HG02588 (cell line): ENCODE measurements around the gene CNDP2.
A peak's percentile ranks its signal among the peaks of the same experiment; 100 is the strongest.

ENCODE experiments used
- ATAC-seq: cut with Tn5 transposase; IDR thresholded peaks from one replicate; pipeline ENCODE4 v1.9.1; 2021; ENCODE audit warnings: mild to moderate bottlenecking, moderate library complexity; ENCODE audit not compliant: unreplicated experiment

The CNDP2 gene

DNA sequence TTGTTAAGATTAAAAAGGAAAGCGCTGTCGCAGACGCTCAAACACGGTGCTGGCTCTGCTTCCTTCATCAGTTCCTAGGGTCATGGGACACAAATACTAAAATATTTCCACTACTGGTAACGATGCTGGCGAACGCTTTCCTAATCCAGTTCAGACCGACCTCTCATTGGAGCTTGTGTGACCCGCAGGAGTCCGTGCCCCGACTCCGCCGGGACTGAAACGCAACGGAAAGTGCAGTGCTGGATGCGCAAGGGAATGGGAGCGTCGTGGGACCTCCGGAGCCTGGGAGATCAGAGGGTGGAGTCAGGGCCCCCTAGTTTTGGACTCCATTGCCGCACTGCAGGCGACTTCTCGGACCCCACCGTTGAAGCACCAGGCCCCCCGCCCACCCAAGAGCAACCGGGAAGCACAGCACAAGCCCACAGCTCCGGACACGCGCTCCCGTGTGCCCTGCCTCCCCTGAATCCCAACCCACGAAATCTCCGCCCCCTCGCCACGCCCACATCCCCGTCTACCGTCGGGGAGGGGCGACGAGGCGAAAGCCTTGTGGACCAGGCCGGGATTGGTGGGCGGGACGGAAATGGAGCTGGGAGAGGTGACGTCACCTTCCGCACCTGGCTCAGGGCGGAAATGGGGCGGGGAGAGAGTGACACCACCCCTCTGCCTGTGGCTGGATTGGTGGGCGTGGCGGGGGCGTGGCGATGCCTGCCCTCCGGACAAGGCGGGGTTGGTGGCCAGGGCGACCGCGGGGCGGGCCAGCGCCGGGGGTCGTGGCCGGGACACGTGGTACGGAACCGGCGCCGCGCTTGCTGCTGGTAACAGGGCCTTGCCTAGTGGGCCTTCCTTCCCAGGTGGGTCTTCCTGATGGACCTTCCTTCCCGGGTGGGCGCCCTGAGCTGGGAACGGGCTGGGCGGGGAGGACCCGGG lies at the start of gene CNDP2:
TSS of gene CNDP2 (plus strand) at position 783 of the 927 bp plus-strand sequence. CDS start 3,611 bp downstream, outside the sequence.
- ATAC-seq: peak; percentile 75

DNA sequence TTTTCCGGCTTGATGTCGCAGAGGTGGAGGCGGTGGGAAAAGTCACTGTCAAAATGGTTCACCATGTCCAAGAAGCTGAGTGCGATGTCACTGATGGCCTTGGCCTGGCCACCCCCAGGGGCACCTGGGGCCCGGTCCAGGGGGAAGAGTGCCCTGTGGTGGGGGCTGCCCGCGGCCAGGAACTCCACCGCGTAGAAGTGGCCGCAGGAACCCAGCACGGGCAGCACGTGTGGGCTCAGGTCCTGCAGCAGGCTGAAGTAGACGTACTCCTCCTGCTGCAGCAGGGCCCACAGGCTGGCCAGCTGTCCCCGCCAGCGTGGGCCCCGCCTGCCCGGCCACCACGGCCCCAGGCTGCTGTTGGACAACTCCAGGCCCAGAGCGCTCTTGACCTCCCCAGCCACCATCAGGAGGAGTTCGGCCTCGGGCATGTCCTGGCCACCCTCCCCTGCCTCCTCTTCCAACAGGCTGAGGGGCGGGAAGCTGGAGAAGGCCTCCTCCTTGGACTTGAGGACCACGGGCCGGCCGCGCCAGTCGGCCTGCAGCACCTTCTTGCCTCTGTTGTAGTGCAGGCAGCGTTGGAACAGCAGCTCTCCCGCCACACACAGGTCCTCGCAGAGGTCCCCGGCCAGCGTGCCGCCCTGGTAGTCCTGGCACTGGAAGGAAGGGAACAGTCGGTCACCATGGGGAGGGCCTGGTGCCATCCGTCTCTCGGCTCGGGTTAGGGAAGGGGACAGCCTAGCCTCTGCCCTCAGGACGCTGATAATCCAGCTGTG lies 49.3 kb upstream of the CNDP2 start:
- no peak for ATAC-seq

GRCh38 chr18:74447404-74448152 lies 48.6 kb upstream of the CNDP2 start:
- ATAC-seq: no peak

DNA sequence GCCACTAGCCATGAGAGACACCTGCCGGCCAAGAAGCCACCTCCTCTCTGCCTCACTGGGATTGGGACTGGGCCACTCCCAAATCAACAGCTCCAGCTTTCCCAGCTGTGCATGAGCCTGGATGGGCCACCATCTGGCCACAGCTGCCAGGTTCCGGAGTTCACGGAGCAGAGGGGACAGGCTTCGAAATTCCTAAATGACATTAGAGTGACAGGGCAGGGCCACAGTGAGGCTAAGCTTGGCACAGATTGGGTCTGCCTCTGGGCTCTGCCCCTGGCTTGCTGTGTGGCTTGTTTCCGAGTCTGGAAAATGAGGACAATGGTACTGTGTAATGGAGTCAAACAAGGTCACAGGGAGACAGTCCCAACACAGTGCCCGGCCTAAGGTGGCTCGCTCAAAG lies 45.5 kb upstream of the CNDP2 start:
- no peak for ATAC-seq

DNA sequence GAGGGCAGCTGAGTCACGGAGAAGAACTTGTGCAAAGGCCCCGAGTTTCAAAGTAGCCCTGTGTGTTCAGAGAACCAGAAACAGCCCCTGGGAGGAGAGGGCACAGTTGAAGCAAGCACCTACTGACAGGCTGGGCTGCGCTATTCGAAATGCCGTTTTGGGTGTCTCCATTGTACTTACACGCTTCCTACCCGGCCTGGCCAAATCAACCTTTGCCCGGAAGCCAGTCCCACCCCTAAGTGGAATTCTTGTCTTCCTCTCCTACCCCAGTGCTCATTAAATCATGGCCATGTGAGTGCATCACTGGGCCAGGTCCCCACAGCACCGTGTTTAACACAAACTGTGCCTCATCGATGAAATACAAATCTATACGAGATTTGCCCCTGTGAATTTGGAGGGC lies 45.0 kb upstream of the CNDP2 start:
- ATAC-seq: no peak

GRCh38 chr18:74453016-74453566 lies 43.1 kb upstream of the CNDP2 start:
- ATAC-seq: no peak

GRCh38 chr18:74453642-74454198 lies 42.4 kb upstream of the CNDP2 start:
- ATAC-seq: no peak

GRCh38 chr18:74454279-74454751 lies 41.8 kb upstream of the CNDP2 start:
- ATAC-seq: no peak

DNA sequence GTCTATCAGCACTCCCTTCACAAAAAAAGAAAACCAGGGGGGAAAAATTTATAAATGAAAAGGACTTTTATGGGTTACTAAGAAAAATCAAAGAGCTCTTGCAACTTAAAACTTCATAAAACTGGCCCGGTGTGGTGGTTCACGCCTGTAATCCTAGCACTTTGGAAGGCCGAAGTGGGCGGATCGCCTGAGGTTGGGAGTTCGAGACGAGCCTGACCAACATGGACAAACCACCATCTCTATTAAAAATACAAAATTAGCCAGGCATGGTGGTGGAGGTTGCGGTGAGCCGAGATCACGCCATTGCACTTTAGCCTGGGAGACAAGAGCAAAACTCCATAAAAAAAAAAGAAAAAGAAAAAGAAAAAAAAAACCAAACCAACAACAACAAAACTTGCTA lies 40.8 kb upstream of the CNDP2 start:
- no peak for ATAC-seq

DNA sequence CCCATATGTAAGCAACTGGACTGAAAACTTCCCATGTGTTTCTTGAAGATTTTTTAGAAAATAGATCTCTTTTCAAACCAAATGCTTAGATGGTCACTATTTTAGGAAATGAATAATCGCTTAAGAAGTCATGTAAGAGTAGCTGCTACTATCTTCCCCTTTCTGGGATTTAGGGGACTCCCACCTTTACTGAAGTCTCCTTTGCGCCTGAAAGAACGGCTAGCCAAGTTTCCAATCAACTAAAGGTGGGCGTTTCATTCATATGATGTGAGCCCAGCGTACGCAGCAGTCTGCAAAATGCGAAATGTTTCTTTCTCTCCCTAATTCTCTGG lies 40.2 kb upstream of the CNDP2 start:
- ATAC-seq: no peak

- ATAC-seq: no peak
These were observed 39.7 kb upstream of the CNDP2 start for GRCh38 chr18:74456349-74457042.

DNA sequence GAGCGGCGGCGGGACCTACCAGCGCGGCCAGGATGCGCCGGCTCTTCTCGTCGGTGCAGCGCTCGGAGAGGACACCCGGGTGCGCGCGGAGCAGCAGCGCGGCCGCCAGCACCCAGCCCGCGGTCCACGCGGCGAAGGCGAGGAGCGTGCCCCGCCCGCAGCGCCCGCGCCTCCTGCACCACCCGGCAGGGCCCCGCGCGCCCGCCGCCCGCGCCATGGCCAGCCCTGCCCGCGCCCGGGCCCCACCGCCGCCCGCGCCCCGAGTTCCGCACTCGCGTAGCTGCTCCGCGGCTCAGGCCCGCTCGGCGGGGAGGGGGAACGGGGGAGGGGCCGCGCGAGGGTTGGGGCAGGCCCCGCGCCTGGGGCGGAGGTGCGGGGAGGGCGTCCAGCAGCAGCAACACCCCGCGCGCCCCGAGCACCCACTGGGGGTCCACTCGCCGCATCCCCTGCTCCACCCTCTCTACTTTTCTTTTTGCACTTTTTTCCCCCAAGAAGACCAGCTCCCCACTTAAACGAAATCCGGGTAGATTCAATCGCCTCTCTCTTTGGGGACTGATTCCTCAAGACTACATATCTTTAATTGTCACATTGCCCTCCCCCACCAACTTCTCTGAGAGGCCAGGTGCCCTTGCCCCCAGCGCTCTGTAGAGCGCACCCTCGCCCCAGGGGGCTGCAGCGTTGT lies 39.0 kb upstream of the CNDP2 start, which contains the start of gene DIPK1C:
TSS of gene DIPK1C (minus strand) at position 266 of the 682 bp plus-strand sequence. CDS start at position 217, 49 bp downstream.
- ATAC-seq: no peak

GRCh38 chr18:74457725-74458421 lies 38.3 kb upstream of the CNDP2 start:
- no peak for ATAC-seq

GRCh38 chr18:74459889-74460288 lies 36.3 kb upstream of the CNDP2 start:
- ATAC-seq: no peak

DNA sequence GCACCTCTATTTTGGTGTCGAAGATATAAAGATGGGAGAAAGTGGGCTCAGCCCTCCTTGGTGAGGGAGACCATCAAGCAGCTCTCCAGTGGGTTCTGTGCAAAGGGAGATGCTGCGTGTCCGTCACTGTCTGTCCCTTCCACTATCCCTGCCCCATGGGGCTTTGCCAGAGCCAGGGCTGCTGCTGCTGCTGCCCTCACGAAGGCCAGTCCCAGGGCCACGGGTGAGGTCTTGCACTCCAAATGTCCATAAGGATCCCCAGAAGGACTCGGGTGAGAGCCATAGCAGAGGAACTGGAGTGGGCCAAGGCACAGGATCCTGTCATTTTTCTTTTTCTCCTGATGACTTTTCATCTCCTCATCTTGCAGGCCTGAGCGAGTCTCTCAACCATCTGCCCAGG lies 35.3 kb upstream of the CNDP2 start:
- no peak for ATAC-seq

DNA sequence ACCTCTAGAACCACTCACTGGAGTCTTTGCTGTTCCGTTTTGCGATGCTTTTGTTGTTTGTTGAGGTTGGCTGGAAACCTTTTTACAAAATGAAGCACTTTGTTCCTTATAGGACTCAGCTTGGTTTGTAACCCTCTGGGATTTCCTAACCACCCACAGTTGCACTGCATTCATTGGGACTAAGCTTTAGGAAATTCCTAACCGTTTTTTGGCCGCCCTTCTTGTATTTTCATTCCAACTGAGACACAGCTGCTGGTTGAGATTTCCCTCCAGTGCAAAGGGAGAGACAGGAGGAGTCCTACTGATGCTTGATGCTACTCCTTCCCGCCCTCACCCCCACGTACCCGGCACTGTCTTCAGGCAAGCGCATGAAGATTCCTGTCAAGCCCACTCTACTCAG lies 32.9 kb upstream of the CNDP2 start:
- no peak for ATAC-seq

GRCh38 chr18:74463983-74464382 lies 32.2 kb upstream of the CNDP2 start:
- no peak for ATAC-seq

DNA sequence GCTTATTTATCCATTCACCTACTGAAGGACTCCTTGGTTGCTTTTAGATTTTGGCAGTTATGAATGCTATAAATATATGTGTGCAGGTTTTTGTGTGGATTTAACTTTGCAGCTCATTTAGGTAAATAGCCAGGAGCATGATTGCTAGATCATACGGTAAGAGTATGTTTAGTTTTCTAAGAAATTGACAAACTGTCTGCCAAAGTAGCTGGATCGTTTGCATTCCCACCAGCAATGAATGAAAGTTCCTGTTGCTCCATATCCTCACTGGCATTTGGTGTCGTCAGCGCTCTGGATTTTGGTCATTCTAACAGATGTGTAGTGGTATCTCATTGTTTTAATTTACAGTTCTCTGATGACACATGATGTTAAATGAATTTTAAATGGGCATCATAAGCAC lies 30.4 kb upstream of the CNDP2 start:
- no peak for ATAC-seq
